ENCODE data around the gene FHL2. TPM values are rescaled to one million over a fixed set of nuclear protein-coding genes. Genes with fewer than 3 reads are reported as not detected.

Gene FHL2
- total RNA-seq, 2 experiments from 2014 or later, result not detected

- H3K36me3 ChIP-seq (ENCODE audit: insufficient read depth, low read length), result no peaks in the 10 kb centered on the region
- no peaks in the 10 kb centered on the region for H3K79me2 ChIP-seq (ENCODE audit: insufficient read depth, low read depth, low read length)
- no peaks in the 10 kb centered on the region for H4K20me1 ChIP-seq (ENCODE audit: insufficient read depth, low read length)
- intact Hi-C loops (cut with micrococcal nuclease; ENCODE audit: unreplicated experiment), result no loop called here
- no peak for DNase-seq (ENCODE audit: low spot score)
- no peak overlapping the region for H3K4me3 ChIP-seq (ENCODE audit: low read depth, low read length, poor library complexity, severe bottlenecking)
- CTCF ChIA-PET (ENCODE audit: unreplicated experiment), result no interaction called here
- H3K9me2 ChIP-seq (ENCODE audit: insufficient read depth, low read length), result no peaks in the 10 kb centered on the region
- no peak for TF ChIP-seq EZH2phosphoT487 (IDR thresholded peaks at IDR 0.05; ENCODE audit: borderline replicate concordance, low read depth, low read length)
- TF ChIP-seq CTCF (conservative IDR thresholded peaks at IDR 0.05; ENCODE audit: low read length), result no peak
- no peak overlapping the region for H3K4me2 ChIP-seq (ENCODE audit: low read length)
- H3K27ac ChIP-seq (ENCODE audit: low read depth, low read length, poor library complexity, severe bottlenecking), result no peak overlapping the region
- no peak overlapping the region for H2AFZ ChIP-seq (ENCODE audit: low read length)
- no peaks in the 10 kb centered on the region for H3K9me3 ChIP-seq (ENCODE audit: low read length)
- H3K4me1 ChIP-seq (ENCODE audit: insufficient read depth, low read length, poor library complexity, severe bottlenecking), result no peaks in the 10 kb centered on the region
- POLR2A ChIA-PET, result no interaction called here
- BruUV-seq (replicated peaks), result no TSS peak
Measured at GRCh38 chr2:105422801-105423200, 23.9 kb upstream of the FHL2 start.

- Histone ChIP-seq H3K4me2 (ENCODE audit: low read length) (no peak overlapping the region), H3K27ac (ENCODE audit: low read depth, low read length, poor library complexity, severe bottlenecking) (no peak overlapping the region), H4K20me1 (ENCODE audit: insufficient read depth, low read length) (no peaks in the 10 kb centered on the region), H3K4me1 (ENCODE audit: insufficient read depth, low read length, poor library complexity, severe bottlenecking) (no peaks in the 10 kb centered on the region), H3K9me2 (ENCODE audit: insufficient read depth, low read length) (no peaks in the 10 kb centered on the region), H3K4me3 (ENCODE audit: low read depth, low read length, poor library complexity, severe bottlenecking) (no peak overlapping the region), H3K79me2 (ENCODE audit: insufficient read depth, low read depth, low read length) (no peaks in the 10 kb centered on the region), H3K36me3 (ENCODE audit: insufficient read depth, low read length) (no peaks in the 10 kb centered on the region), H3K9me3 (ENCODE audit: low read length) (no peaks in the 10 kb centered on the region), H2AFZ (ENCODE audit: low read length) (no peak overlapping the region)
- TF ChIP-seq EZH2phosphoT487 (IDR thresholded peaks at IDR 0.05; ENCODE audit: borderline replicate concordance, low read depth, low read length) (no peak), CTCF (conservative IDR thresholded peaks at IDR 0.05; ENCODE audit: low read length) (no peak)
- CTCF ChIA-PET (ENCODE audit: unreplicated experiment), result no interaction called here
- POLR2A ChIA-PET, result no interaction called here
- DNase-seq (ENCODE audit: low spot score), result no peak
- no TSS peak for BruUV-seq (replicated peaks)
- intact Hi-C loops (cut with micrococcal nuclease; ENCODE audit: unreplicated experiment), result no loop called here
Measured at GRCh38 chr2:105421053-105421452, 22.2 kb upstream of the FHL2 start.

GRCh38 chr2:105418522-105418921 lies 19.7 kb upstream of the FHL2 start:
- H3K27ac ChIP-seq (ENCODE audit: low read depth, low read length, poor library complexity, severe bottlenecking), result no peak overlapping the region
- CTCF ChIA-PET (ENCODE audit: unreplicated experiment), result no interaction called here
- H3K9me2 ChIP-seq (ENCODE audit: insufficient read depth, low read length), result no peaks in the 10 kb centered on the region
- POLR2A ChIA-PET, result no interaction called here
- intact Hi-C loops (cut with micrococcal nuclease; ENCODE audit: unreplicated experiment), result no loop called here
- no TSS peak for BruUV-seq (replicated peaks)
- TF ChIP-seq EZH2phosphoT487 (IDR thresholded peaks at IDR 0.05; ENCODE audit: borderline replicate concordance, low read depth, low read length) (no peak), CTCF (conservative IDR thresholded peaks at IDR 0.05; ENCODE audit: low read length) (no peak)
- no peak overlapping the region for H2AFZ ChIP-seq (ENCODE audit: low read length)
- no peaks in the 10 kb centered on the region for H3K9me3 ChIP-seq (ENCODE audit: low read length)
- no peak overlapping the region for H3K4me2 ChIP-seq (ENCODE audit: low read length)
- H3K79me2 ChIP-seq (ENCODE audit: insufficient read depth, low read depth, low read length), result no peaks in the 10 kb centered on the region
- no peak overlapping the region for H3K4me3 ChIP-seq (ENCODE audit: low read depth, low read length, poor library complexity, severe bottlenecking)
- H3K4me1 ChIP-seq (ENCODE audit: insufficient read depth, low read length, poor library complexity, severe bottlenecking), result no peaks in the 10 kb centered on the region
- no peaks in the 10 kb centered on the region for H4K20me1 ChIP-seq (ENCODE audit: insufficient read depth, low read length)
- no peak for DNase-seq (ENCODE audit: low spot score)
- no peaks in the 10 kb centered on the region for H3K36me3 ChIP-seq (ENCODE audit: insufficient read depth, low read length)

Measured in OCI-LY7 (cell line).